Pulmonary artery endothelial cell (primary cell): ENCODE results near the gene UBE3A. TPM values are rescaled to one million over a fixed set of nuclear protein-coding genes. Genes with fewer than 3 reads are reported as not detected.

Experiments used
- DNase-seq: peaks from one replicate; pipeline ENCODE4 v3.0.0-alpha.2; 2011; ENCODE audit warnings: low read depth, low spot score
- total RNA-seq: library from RNA; depleted of rRNA; stranded (reverse); fragments of >200 nt; gene quantifications from 2 replicates; pipeline ENCODE4 v1.2.3, GENCODE V29; 2014

UBE3A gene
- total RNA-seq, 1 donor from 2014 or later, result 60.8 TPM

DNA sequence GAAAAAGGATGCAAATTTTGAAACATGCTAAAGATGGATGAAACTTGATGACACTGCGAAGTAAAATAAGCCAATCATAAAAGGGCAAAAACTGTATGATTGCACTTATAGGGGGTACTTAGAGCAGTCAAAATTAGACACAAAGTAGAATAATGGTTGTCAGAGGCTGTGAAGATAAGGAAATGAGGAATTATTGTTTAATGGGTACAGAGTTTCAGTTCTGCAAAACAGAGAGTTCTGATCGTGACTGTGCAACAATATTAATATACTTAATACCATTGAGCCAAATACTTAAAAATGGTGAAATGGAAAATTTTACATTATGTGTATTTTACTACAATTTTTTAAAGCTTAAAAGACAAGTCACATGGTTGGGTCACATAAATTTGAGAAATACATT lies 35.1 kb downstream of the UBE3A start:
- no peak for DNase-seq

DNA sequence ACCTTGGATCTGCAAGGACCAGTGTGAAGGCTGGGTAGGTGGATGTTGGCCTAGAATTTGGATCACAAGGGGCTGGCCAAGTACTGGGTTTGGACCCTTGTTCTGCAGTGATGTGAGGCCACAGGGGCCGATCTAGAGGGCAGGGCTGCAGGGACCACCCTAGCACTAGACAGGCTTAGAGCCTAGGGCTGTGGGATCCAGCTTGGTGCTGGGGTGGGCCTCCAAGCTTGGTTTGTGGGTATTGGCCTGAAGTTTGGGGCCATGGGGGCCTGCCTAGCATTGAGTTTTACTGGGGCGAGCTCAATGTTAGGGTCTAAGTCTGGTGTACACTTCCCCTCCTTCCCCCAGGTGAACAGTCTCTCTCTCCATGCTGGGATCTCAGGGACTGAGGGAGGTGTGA lies 36.5 kb downstream of the UBE3A start:
- DNase-seq, result no peak

DNA sequence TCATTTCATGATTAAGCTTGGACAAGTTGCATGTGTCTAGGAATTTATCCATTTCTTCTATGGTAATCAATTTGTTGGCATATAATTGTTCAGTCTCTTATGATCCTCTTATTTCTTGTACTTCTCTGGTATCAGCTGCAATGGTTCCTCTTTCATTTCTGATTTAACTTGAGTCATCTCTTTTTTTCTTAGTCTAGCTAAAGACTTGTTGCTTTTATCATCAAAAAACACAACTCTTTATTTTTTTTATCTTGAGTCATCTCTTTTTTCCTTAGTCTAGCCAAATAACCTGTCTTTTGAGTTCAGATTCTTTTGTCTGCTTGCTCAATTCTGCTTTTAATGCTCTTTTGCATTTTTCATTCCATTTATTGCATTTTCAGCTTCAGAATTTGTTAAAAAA lies 37.3 kb downstream of the UBE3A start:
- DNase-seq, result no peak

DNA sequence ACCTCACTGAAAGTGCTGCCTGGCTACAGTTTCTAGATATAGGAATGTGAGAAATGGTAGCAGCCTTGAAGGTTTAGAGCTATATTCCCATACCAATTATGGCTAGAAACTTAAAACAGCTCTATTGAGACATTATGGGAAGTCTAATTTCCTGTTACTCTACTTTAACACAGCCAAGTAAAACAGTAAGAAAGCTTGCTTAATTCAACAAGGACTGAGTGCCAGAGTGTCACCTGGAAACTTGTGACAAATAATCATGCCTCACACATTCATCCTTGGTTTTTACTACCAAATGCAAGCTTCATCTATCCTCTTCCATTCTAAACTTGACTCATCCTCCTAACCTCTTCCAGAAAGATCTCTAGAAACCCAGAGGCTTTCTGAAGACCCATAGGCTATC lies 41.7 kb downstream of the UBE3A start:
- DNase-seq, result peak; percentile 17

DNA sequence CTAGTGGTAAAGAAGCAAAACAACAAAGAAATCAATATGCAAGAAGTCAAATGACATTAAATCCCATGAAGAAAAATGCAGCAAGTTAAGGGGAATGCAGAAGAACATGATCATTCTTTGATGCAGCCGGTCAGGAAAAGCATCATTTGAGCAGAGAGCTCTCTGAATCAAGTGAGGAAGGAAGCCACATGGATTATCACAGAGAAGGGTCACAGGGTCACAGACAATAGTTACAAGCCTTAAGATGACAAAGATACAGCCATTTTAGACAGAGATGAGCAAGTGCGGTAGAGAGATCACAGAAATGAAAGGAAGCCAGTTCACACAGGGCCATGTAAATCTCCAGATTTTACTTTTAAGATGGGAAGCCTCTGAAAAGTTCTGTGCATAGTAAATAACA lies 43.9 kb downstream of the UBE3A start:
- no peak for DNase-seq

DNA sequence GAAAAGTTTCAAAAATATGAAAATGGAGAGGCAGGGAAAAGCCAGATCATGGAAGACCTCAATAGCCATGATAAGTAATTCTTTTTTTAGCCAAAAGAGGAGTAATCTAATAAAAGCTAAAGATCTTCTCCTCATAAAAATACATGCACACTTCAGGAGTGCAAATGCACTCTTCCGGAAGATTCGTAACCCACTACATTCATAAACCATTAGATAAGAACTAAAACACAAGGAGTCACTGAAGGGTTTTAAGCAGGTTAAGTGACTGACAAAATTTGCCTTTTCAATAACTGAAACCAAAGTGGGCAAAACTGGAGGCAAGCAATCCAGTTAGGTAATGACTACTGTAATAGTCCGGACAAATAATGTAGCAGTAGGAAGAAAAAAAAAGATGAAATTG lies 46.0 kb downstream of the UBE3A start:
- no peak for DNase-seq

DNA sequence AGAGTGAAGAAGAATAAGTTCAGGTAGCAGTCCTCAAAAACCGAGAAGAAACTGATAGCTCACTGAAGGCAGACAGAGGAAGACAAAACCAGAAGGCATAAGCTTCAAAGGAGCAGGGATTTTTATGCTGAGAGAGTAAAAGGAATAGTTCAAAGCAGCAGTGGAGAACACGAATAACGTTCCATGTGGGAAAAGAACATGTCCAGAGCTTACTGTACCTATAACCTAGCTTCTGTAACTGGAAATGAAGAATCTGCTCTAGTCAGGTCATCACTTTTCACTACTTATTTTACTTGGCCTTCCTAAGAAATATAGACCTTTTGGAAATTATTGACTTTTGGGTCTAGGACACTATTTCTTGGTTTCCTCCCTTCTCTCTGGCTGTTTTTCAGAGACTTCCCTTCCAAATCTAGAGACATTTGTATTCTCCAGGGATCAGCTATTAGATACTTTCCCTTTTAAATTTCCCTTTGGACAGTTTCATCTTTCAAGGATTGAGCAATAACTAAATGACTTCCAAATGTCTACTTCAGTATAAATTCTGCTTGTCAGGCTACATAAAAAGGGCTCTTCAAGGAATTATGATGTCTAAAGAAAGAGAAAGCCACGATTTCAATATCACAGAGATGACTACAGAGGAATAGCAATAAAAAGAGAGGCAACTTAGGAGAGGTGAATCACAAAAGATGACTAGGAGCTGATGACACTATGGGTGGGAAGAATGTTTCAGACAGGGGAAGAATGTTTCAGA lies 46.7 kb downstream of the UBE3A start:
- no peak for DNase-seq

DNA sequence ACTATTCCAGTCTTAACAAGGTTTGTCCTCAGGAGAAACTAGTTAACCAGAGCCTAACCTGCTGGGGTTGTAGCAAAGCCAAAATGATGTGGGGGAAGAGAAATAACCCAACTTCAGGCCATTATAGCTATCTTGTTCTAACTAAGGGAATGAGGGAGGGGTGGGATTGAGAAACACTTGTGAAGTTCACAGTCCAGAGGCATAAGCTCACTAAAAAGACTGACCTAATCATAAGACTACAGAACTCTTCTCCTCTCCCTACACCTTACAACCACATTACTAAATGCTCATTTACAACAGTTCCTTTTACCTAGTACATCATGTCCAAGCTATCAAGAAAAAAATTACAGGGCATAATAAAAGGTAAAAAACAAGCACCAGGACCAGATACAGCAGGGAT lies 52.8 kb downstream of the UBE3A start:
- no peak for DNase-seq

DNA sequence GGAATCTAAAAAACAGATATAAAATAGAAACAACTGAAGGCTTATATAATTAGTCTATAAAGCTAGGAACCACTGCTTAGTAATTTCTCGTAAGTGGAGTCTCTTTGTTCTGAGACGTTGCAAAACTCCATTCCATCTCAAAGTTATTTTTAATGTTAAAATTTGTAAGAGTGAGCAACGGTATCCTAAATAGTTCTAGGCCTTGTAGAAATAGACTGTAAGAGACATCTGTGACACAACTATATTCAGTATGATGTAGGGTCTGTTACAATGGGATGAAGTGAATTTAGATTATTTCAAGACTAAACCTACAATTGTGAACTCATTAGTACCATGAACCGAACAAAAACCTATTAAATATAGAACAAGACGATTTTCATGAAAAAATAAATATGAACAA lies 57.2 kb downstream of the UBE3A start:
- no peak for DNase-seq

DNA sequence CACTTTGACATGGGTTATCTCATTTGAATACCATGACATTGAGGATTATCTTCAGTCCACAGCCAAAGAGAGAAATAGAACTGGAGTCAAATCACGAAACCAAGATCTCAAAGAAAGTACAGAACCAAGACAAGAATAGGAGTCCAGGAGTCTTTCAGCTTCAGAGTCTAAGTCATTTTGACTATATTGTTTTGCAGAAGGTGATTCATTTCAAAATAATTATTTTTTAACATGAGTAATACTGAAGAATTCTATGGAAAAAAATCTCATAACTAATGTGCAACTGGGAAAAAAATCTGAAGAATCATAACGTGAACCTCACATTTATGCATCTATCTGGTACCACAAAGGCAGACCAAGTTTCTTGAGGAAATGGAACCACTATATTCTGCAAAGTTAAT lies 60.3 kb downstream of the UBE3A start:
- DNase-seq, result no peak

DNA sequence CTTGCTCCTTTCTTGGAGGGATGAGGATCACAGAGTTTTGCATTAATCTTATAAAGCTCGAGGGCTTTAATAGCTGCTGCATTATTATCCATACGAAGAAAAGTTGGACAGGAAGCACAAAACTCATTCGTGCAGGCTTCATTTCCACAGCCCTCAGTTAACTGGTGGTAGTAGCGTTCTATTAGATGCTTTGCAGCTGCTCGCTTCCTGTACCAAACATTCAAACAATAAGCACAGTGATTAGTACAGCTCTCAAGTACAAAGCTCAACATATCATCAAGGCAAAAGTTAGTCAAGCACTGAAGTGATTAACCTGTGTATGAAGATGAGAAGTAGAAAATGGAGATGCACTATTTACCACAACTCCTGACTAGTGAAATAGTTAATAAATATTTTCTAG lies 63.3 kb downstream of the UBE3A start:
- DNase-seq, result no peak

DNA sequence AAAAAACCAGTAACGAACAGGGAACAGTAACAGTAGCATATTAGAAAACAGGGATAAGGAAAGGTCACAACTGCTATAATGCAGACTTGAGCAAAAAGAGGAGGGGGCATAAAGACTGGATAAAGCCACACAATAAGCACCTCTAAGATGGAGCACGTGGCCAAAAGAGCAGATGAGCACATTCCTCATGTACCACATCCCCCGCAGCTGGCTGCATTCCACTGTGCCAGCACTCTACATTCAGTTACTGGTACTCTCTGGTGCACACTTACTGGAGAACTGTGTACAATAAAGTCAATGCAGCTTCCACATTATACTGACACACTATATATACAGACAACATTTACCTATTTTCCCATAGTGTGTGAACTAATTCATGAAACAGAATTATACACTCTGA lies 64.7 kb downstream of the UBE3A start:
- no peak for DNase-seq

DNA sequence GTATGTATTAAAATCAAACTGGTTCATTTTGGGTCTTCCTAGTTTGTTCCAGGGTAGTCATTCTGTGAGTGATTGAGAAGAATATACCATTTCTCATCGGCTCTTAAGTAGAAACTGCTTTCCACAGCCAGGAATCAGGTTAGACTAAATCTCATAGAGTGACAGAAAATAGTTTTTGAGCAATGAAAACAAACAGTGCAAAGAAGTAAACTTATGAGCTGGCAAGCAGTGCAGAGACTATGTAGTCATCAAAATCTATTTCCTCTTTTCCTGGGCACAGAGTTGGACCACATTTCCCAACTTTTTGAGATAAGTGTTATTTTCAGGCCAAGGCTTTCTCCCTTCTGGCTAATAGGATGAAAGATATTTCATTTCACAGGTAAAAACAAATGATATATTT lies 66.5 kb downstream of the UBE3A start:
- DNase-seq, result no peak

DNA sequence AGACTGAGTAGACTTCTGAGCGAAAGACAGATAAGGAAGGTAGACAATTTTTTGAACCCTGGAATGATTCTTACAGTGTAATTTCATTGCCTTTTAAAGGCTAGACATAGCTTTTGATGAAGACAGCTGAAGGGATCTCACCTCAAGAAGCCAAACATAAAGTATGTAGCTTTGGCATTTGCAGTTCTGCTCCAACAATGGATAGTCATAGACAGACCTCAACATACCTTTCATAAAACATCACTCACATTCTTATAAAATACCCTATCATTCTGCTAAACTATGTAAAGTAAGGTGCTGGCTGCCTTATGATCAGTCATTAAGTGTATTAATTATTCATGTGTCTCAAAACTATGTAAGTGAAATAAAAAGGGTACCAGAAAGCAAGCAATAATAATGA lies 70.0 kb downstream of the UBE3A start:
- DNase-seq, result no peak

DNA sequence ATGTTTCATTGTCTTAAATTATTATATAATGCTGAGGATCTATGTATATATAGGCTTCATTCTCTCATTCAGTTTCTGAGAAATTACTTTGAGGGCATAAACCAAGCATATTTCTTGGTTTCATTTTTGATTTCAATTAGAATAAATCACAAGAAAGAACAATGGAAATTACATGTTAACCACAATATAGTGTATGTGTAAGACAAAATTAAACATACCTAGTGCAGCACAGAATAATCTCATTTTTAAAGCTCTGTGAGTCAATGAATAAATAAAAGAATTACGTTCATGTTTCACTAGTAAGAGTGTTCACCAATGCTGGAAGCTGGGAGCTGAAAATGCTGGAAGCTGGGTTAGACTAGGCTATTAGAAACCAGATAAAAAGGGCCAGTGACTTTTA lies 72.8 kb downstream of the UBE3A start:
- no peak for DNase-seq

DNA sequence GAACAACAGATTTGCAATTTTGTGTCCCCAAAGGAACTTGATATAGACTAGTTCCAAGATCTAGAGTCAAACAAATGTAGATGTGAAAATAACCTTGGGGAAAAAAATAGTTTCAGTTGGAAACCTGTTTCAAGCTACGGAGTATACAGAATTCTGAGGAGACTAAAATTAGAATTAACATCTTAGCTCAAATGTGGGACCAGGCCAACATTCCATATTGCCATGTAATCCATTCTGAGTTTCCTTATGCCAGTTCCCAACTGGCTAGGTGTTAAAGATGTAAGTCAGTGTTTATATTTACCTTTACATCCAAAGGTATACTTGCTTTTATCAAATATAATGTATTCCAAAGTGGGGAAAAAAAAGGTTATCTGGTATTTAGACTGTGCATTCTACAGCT lies 76.3 kb downstream of the UBE3A start:
- DNase-seq, result no peak

DNA sequence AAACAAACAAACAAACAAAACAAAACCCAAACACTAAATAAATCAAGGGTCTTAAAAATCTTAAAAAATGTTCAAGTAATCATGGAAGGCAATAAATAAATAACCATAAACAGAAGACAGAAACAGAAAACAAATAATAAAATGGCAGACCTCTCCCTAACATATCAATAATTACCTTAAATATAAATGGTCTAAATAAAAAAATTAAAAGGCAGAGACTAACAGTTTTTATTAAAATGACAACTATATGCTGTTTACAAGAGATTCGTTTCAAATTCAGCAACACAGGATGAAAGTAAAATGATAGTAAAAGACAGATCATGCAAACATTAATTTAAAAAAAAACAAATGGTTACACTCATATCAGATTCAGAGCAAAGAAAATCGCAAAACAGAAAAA lies 91.1 kb downstream of the UBE3A start:
- no peak for DNase-seq

DNA sequence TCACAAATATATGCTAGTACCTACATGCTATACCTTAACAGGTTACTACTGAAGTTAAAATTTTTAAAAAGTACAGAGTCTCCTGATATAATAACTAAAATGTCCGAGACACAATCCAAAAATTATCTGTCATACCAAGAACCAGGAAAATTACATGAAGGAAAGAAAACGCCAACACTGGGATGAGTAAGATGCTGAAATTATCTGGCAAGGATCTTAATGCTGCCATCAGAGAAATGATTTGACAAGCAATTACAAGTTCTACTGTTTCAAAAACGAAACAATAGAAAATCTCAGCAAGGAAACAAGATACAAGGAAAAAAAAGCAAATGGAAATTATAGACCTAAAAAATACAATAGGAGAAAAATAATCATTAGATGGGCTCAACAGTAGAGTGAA lies 92.5 kb downstream of the UBE3A start:
- no peak for DNase-seq

DNA sequence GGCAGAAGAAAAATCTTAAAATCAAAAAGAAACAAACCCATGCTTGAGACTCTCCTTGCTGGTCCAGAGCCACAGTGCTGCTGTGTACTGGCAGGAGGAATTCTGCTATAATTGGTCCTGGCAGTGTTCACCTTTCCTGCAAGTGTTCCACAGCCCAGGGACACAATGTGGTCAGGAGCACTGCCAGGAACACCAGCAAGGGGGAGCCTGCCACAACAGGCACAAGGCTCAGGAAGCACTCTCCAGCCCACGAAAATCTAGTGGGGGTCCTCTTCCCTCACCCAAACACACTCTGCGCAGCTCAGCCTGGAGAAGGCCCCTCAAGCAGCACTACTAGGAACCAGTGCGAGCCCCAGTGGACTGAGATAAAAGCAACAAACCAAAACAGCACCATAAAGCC lies 92.9 kb downstream of the UBE3A start:
- no peak for DNase-seq

DNA sequence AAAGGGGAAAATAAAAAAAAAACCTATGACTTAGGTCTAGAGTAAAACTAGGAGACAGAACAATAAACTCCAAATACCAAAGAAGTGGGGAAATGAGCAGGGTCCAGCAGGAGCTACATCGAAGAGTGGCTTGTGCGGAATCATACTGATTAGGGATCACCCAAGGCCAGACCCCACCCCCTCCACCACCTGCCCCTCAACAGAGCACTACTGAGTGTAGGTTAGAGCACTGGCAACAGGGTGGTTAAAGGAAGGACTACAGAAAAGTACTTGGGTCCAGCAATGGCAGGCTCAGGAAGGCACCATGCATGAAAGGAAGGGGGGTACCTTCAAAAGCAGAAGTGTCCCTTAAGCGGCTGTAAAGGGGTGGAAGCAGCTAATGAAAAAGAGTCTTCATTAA lies 96.2 kb downstream of the UBE3A start:
- no peak for DNase-seq

DNA sequence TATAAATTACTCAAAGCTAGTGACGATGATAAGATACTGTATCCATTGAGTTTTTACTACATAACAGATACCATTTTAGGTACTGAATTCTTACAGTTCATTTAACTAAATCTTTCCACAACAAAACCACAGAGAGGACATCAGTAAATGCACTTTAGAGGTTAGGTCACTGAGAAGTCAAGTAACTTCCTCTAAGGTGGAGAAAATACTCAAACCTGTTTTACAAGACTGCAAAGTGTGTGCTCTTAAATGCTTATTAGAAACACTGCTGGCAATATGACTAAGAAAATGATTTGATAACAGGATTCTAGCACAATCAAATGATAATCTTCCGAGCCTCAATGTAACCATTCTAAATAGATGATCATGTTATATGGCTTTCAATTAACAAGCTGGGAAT lies 99.4 kb downstream of the UBE3A start:
- DNase-seq, result no peak

DNA sequence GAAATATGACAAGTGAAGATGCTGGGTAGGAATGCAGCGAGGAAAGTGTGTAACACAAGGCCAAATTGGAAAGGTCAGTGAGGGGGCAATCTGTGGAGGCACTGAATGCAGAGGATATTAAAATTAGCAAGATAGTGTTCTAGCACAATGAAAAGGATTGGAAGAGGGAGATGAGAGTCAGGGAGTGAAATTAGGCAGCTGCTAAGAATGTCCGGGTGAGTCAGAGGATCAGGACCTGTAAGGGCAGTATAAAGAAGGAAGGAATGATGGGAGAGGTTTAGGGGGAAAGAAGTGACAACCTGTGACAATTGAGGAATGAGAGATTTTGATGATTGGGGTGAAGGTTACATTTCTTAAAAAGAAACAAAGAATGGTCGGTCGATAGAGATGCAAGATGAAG lies 103.5 kb downstream of the UBE3A start:
- DNase-seq, result no peak

DNA sequence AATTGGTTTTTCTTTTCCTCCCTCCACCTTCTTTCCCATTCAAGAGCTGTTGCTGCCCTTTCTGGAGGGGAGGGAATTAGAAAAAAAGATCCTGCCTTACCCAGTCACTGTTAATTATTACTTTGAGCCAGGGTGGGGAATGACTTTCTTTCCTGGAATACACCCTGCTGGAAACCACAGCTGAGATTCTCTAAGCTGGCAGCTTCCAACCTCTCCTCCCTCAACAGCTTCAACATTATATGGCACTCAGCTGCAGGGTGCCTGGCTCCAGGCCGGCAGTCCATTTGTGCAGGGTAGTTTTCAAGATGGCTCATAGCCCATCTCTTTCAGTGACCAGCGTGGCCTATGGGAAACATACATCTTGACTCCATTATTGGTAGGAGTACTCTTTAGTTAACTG lies 105.8 kb downstream of the UBE3A start:
- no peak for DNase-seq

DNA sequence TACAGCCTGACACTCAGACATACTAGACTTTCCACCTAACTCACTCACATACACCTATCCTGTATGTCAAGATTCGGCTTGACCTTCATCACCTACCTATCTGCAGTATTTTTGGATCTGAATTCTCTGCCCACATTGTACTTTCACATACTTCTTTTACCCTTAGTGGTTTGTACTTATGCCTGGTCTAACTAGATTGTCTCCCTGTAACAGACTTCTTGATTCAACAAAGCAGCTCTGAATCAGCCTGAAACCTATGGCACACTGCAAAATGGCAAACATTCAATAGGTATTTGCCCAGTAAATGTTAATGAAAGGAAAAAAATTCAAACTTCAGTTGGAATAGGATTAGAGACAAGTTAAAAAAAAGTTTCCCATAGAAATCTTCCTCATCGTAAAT lies 106.5 kb downstream of the UBE3A start:
- no peak for DNase-seq
